Ishikawa (cell line): Measurements from ENCODE around the gene SLC10A2.

Experiments
- CEBPB ChIP-seq: IDR thresholded peaks from 2 replicates; pipeline ENCODE4 v1.6.1; 2012
- EP300 ChIP-seq: IDR thresholded peaks from 2 replicates; pipeline ENCODE4 v1.6.1; 2012; ENCODE audit warnings: borderline replicate concordance
- MAX ChIP-seq: IDR thresholded peaks from 2 replicates; pipeline ENCODE4 v1.6.1; 2012

GRCh38 chr13:103101901-103102300, 35.7 kb upstream of the SLC10A2 start:
- no peak for TF ChIP-seq CEBPB
- no peak for TF ChIP-seq EP300
- no peak for TF ChIP-seq MAX
